GM19328 (cell line): ENCODE results near the gene TTC39B.
A peak's percentile ranks its signal among the peaks of the same experiment; 100 is the strongest.
"Not testable (repeated sequence)": the region's sequence is repeated elsewhere in the genome, so short reads cannot be mapped to it uniquely, and the experiment has no call there.

Experiments
- ATAC-seq: cut with Tn5 transposase; IDR thresholded peaks from one replicate; pipeline ENCODE4 v1.9.1; 2021; ENCODE audit warnings: mild to moderate bottlenecking, moderate library complexity; ENCODE audit not compliant: unreplicated experiment

Gene TTC39B

GRCh38 chr9:15306757-15307522 is at the start of gene TTC39B:
TTC39B (minus strand) TSS chr9:15307216; CDS start chr9:15307125, 91 bp downstream.
- peak; percentile 94 for ATAC-seq

GRCh38 chr9:15355669-15356068 is 48.7 kb upstream of the TTC39B start:
- no peak for ATAC-seq

GRCh38 chr9:15354713-15355112 is 47.7 kb upstream of the TTC39B start:
- no peak for ATAC-seq

- ATAC-seq: no peak
Observed at GRCh38 chr9:15353892-15354291, 46.9 kb upstream of the TTC39B start.

- ATAC-seq: no peak
Observed at GRCh38 chr9:15352306-15352705, 45.3 kb upstream of the TTC39B start.

GRCh38 chr9:15349892-15350761 is 43.1 kb upstream of the TTC39B start:
- ATAC-seq: no peak

- no peak for ATAC-seq
Observed at GRCh38 chr9:15346837-15347236, 39.8 kb upstream of the TTC39B start.

GRCh38 chr9:15344191-15344590 is 37.2 kb upstream of the TTC39B start:
- ATAC-seq: no peak

- no peak for ATAC-seq
Observed at GRCh38 chr9:15333376-15333881, 26.4 kb upstream of the TTC39B start.

GRCh38 chr9:15332939-15333338 is 25.9 kb upstream of the TTC39B start:
- no peak for ATAC-seq

GRCh38 chr9:15329539-15330109 is 22.6 kb upstream of the TTC39B start:
- no peak for ATAC-seq

GRCh38 chr9:15328946-15329345 is 21.9 kb upstream of the TTC39B start:
- ATAC-seq: no peak

- not testable (repeated sequence) for ATAC-seq
Observed at GRCh38 chr9:15322695-15323094, 15.7 kb upstream of the TTC39B start.

GRCh38 chr9:15319661-15320060 is 12.6 kb upstream of the TTC39B start:
- ATAC-seq: not testable (repeated sequence)

GRCh38 chr9:15317836-15318235 is 10.8 kb upstream of the TTC39B start:
- ATAC-seq: no peak

- no peak for ATAC-seq
Observed at GRCh38 chr9:15311607-15312006, 4.6 kb upstream of the TTC39B start.

GRCh38 chr9:15310107-15310850 is 3.3 kb upstream of the TTC39B start:
- ATAC-seq: no peak

- no peak for ATAC-seq
Observed at GRCh38 chr9:15308511-15308910, 1.5 kb upstream of the TTC39B start.

GRCh38 chr9:15307523-15307841 is 466 bp upstream of the TTC39B start:
- no peak for ATAC-seq

GRCh38 chr9:15306068-15306756 is 804 bp downstream of the TTC39B start:
- ATAC-seq: no peak
